H1 (cell line): ENCODE measurements around the gene SLC12A5.

ENCODE experiments used
- BCL11A ChIP-seq, 2 experiments: IDR thresholded peaks; one replicate each; pipeline ENCODE4 v1.6.1; 2011; ENCODE audit warnings: low read depth in 2 of 2, low read length in 2 of 2, mild to moderate bottlenecking in 2 of 2
- CHD2 ChIP-seq: IDR thresholded peaks from 2 replicates; pipeline ENCODE4 v1.6.1; 2012; ENCODE audit warnings: low read length, improper control_type of control experiment
- CTCF ChIP-seq, 3 experiments: IDR thresholded peaks; 1 replicate in 2 of 3; 2 replicates in 1 of 3; pipeline versions ENCODE4 v1.5.1 to v1.6.1; 2011; ENCODE audit warnings: low read length in 3 of 3, mild to moderate bottlenecking in 3 of 3, inconsistent platforms in 2 of 3, low read depth in 1 of 3, moderate library complexity in 1 of 3; ENCODE audit not compliant: insufficient read depth in 1 of 3; ENCODE audit errors: control extremely low read depth in 1 of 3
- E2F6 ChIP-seq: IDR thresholded peaks from 2 replicates; pipeline ENCODE4 v1.6.1; 2012; ENCODE audit warnings: inconsistent platforms
- EP300 ChIP-seq, 2 experiments: IDR thresholded peaks; 1 replicate in 1 of 2; 2 replicates in 1 of 2; pipeline ENCODE4 v1.6.1; 2011 to 2012; ENCODE audit warnings: low read depth in 2 of 2, low read length in 2 of 2, mild to moderate bottlenecking in 2 of 2, borderline replicate concordance in 1 of 2, inconsistent platforms in 1 of 2, moderate library complexity in 1 of 2
- GABPA ChIP-seq: IDR thresholded peaks from 2 replicates; pipeline ENCODE4 v1.6.1; 2011; ENCODE audit warnings: mild to moderate bottlenecking, low read length, moderate library complexity, borderline replicate concordance; ENCODE audit not compliant: insufficient read depth
- JUN ChIP-seq: IDR thresholded peaks from 2 replicates; pipeline ENCODE4 v1.6.1; 2011; ENCODE audit warnings: low read depth, mild to moderate bottlenecking, improper control_type of control experiment, low read length
- KDM1A ChIP-seq: fragments of 200-600, 300-600 bp; sonication (generic); IDR thresholded peaks from 2 replicates; pipeline ENCODE4 v1.7.1; 2016; ENCODE audit warnings: mild to moderate bottlenecking, low read length, borderline replicate concordance
- NANOG ChIP-seq: IDR thresholded peaks from 2 replicates; pipeline ENCODE4 v1.6.1; 2011; ENCODE audit warnings: low read length, low read depth, mild to moderate bottlenecking, inconsistent platforms; ENCODE audit not compliant: insufficient read depth, poor library complexity, severe bottlenecking
- POLR2A ChIP-seq, 2 experiments: IDR thresholded peaks; 1 replicate in 1 of 2; 2 replicates in 1 of 2; pipeline ENCODE4 v1.6.1; 2011; ENCODE audit warnings: low read depth in 2 of 2, low read length in 2 of 2, mild to moderate bottlenecking in 2 of 2; ENCODE audit errors: control extremely low read depth in 1 of 2
- POLR2AphosphoS5 ChIP-seq: IDR thresholded peaks from 2 replicates; pipeline ENCODE4 v1.6.1; 2011; ENCODE audit warnings: low read depth, low read length
- RFX5 ChIP-seq: IDR thresholded peaks from 2 replicates; pipeline ENCODE4 v1.6.1; 2011; ENCODE audit warnings: low read depth, low read length, improper control_type of control experiment, borderline replicate concordance
- TCF12 ChIP-seq: IDR thresholded peaks from 2 replicates; pipeline ENCODE4 v1.6.1; 2011; ENCODE audit warnings: low read depth, mild to moderate bottlenecking, low read length

DNA sequence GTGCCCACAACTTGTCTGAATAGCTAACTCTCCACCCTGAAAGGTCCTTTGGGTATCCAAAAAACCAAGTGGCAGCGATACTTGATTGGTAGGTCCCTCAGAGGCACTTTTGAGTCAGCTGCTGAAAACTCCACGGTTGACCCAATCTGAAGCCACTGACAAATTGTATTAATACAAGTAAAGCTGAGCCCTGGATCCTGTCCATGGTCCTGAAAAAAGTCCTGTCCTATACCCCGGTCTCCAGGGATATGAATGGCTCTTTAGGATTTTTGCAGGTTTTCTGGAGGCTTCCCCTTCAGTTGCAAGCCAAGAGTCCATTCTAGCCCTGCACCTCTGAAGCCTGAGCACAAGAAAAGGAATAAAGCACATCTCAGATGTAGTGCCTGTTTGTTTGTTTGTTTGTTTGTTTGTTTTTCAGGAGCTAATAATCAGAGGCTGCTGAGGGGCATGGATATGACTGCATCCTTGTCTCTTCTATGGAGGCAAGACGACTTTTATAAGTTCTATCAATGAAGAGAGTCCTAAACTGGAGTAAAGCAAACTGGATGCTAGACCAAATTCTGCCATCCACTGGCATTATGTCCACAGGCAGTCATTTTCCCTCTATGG lies 1.7 kb upstream of the SLC12A5 start:
- TF ChIP-seq GABPA = no peak
- no peak for TF ChIP-seq POLR2AphosphoS5
- no peak for TF ChIP-seq E2F6
- no peak for TF ChIP-seq RFX5
- no peak for TF ChIP-seq JUN
- TF ChIP-seq CTCF (IDR thresholded peaks at IDR 0.05; ENCODE audit: control extremely low read depth in 1 of 3, insufficient read depth in 1 of 3, low read depth in 1 of 3, low read length in 3 of 3) = no peak
- TF ChIP-seq KDM1A = no peak
- TF ChIP-seq TCF12 = no peak
- TF ChIP-seq POLR2A (IDR thresholded peaks at IDR 0.05; ENCODE audit: control extremely low read depth in 1 of 2, low read depth in 2 of 2, low read length in 2 of 2) = no peak
- no peak for TF ChIP-seq NANOG
- TF ChIP-seq CHD2 = no peak
- TF ChIP-seq BCL11A (IDR thresholded peaks at IDR 0.05; ENCODE audit: low read depth in 2 of 2, low read length in 2 of 2) = no peak
- TF ChIP-seq EP300 (IDR thresholded peaks at IDR 0.05; ENCODE audit: borderline replicate concordance in 1 of 2, low read depth in 2 of 2, low read length in 2 of 2) = no peak
